Measurements from ENCODE around the gene DMBX1. TPM values are rescaled to one million over a fixed set of nuclear protein-coding genes. Genes with fewer than 3 reads are reported as not detected.

DMBX1 gene
- total and polyA plus RNA-seq, 9 of the 15 experiments (the other 6 are each of a cell fraction or from before 2014, with no cell fraction given) = 0.25 to 4.3 (median 1.0) TPM

GRCh38 chr1:46522184-46522968 is 32.7 kb downstream of the DMBX1 start (continued):
- TF ChIP-seq TSC22D4 (tag; IDR thresholded peaks at IDR 0.05) = no peak
- TF ChIP-seq TCF7L2 (IDR thresholded peaks at IDR 0.05; ENCODE audit: low read depth, low read length) = no peak
- TF ChIP-seq ZNF395 (CRISPR knock-in tag; IDR thresholded peaks at IDR 0.05) = peak; percentile 69
- TF ChIP-seq IRF1 (CRISPR knock-in tag; IDR thresholded peaks at IDR 0.05; ENCODE audit: borderline replicate concordance) = no peak
- no peak for TF ChIP-seq ZNF57 (CRISPR knock-in tag; IDR thresholded peaks at IDR 0.05)
- TF ChIP-seq POLR2H (tag; IDR thresholded peaks at IDR 0.05; ENCODE audit: low read depth) = no peak
- TF ChIP-seq ZNF24 (IDR thresholded peaks at IDR 0.05) = peak; percentile 45; the same call in 1 of the 2 replicates
- TF ChIP-seq MTA2 (IDR thresholded peaks at IDR 0.05; ENCODE audit: low read depth) = peak; percentile 89
- TF ChIP-seq CAMTA2 (CRISPR knock-in tag; conservative IDR thresholded peaks at IDR 0.05) = no peak
- TF ChIP-seq ZNF830 (CRISPR knock-in tag; IDR thresholded peaks at IDR 0.05) = no peak
- no peak for TF ChIP-seq IRF9 (tag; IDR thresholded peaks at IDR 0.05)
- TF ChIP-seq DACH1 (IDR thresholded peaks at IDR 0.05; ENCODE audit: partially characterized antibody) = peak; percentile 89
- TF ChIP-seq TRIM28 (IDR thresholded peaks at IDR 0.05) = peak; percentile 65; the same call in 1 of the 2 replicates
- peak; percentile 52; the same call in 1 of the 2 replicates for TF ChIP-seq RAD51 (IDR thresholded peaks at IDR 0.05; ENCODE audit: borderline replicate concordance, low read depth)
- TF ChIP-seq PRPF4 (IDR thresholded peaks at IDR 0.05; ENCODE audit: insufficient read depth, low read depth, low read length, poor library complexity, severe bottlenecking) = no peak
- TF ChIP-seq RFX7 (CRISPR knock-in tag; IDR thresholded peaks at IDR 0.05) = no peak
- TF ChIP-seq TEAD1 (CRISPR knock-in tag; IDR thresholded peaks at IDR 0.05) = peak in 1 of 2 experiments; percentile 22; a peak in 1 of 4 replicates
- no peak for TF ChIP-seq TRIM25 (IDR thresholded peaks at IDR 0.05; ENCODE audit: borderline replicate concordance)
- no peak for TF ChIP-seq ZNF436 (CRISPR knock-in tag; IDR thresholded peaks at IDR 0.05)
- TF ChIP-seq PRMT5 (CRISPR knock-in tag; IDR thresholded peaks at IDR 0.05) = no peak
- peak; percentile 92 for TF ChIP-seq MTA3 (IDR thresholded peaks at IDR 0.05; ENCODE audit: borderline replicate concordance)
- TF ChIP-seq XRCC4 (IDR thresholded peaks at IDR 0.05; ENCODE audit: extremely low read depth, insufficient read depth, insufficient read length) = no peak
- no peak for TF ChIP-seq ZNF76 (CRISPR knock-in tag; IDR thresholded peaks at IDR 0.05; ENCODE audit: borderline replicate concordance)
- peak; percentile 34 for TF ChIP-seq USF2 (CRISPR knock-in tag; IDR thresholded peaks at IDR 0.05)
